Stomach smooth muscle (tissue), 2 donors: ENCODE data around the gene ATF4.
"Not testable (repeated sequence)": the region's sequence is repeated elsewhere in the genome, so short reads cannot be mapped to it uniquely, and the experiment has no call there.

Experiments used
- H3K27ac ChIP-seq: one replicate; pipeline ENCODE4 v1.7.0; 2013; ENCODE audit warnings: mild to moderate bottlenecking, low read length, inconsistent platforms
- H3K27me3 ChIP-seq, 2 donors: one replicate each; pipeline ENCODE4 v1.7.0; 2013; ENCODE audit warnings: low read length in 2 of 2; ENCODE audit not compliant: insufficient read depth in 2 of 2, control insufficient read depth in 1 of 2
- H3K36me3 ChIP-seq, 2 donors: one replicate each; pipeline ENCODE4 v1.7.0; 2013; ENCODE audit warnings: low read length in 2 of 2; ENCODE audit not compliant: control insufficient read depth in 2 of 2, insufficient read depth in 2 of 2
- H3K4me1 ChIP-seq: one replicate; pipeline ENCODE4 v1.7.0; 2013; ENCODE audit warnings: low read length; ENCODE audit not compliant: control insufficient read depth, insufficient read depth
- H3K4me3 ChIP-seq, 2 donors: one replicate each; pipeline ENCODE4 v1.7.0; 2013; ENCODE audit warnings: low read length in 2 of 2
- H3K9ac ChIP-seq, 2 donors: one replicate each; pipeline ENCODE4 v1.7.0; 2013; ENCODE audit warnings: low read length in 2 of 2, mild to moderate bottlenecking in 1 of 2
- H3K9me3 ChIP-seq, 2 donors: one replicate each; pipeline ENCODE4 v1.7.0; 2013; ENCODE audit warnings: low read length in 2 of 2; ENCODE audit not compliant: control insufficient read depth in 2 of 2
- donor health status: healthy.
- donor health status: Pancreatic carcinoma.

Gene ATF4

GRCh38 chr22:39500101-39500500 lies 20.3 kb upstream of the ATF4 start:
- Histone ChIP-seq H3K9ac (no peak overlapping the region), H3K27ac (no peak overlapping the region), H3K9me3 (no peaks in the 10 kb centered on the region), H3K4me3 (no peak overlapping the region), H3K36me3 (peaks cover 8% of the 10 kb centered on the region in 2 donors), H3K27me3 (no peaks in the 10 kb centered on the region), H3K4me1 (peaks cover 35% of the 10 kb centered on the region)

GRCh38 chr22:39501644-39502108 lies 18.7 kb upstream of the ATF4 start:
- H3K4me3 ChIP-seq, result peak overlapping the region; percentile 91 to 93
- H3K27ac ChIP-seq, result peak overlapping the region; percentile 78
- peaks cover 38% of the 10 kb centered on the region for H3K4me1 ChIP-seq
- no peaks in the 10 kb centered on the region for H3K9me3 ChIP-seq
- H3K9ac ChIP-seq, result peak overlapping the region; percentile 84 to 89
- peaks cover 18 to 21% of the 10 kb centered on the region in 2 donors for H3K36me3 ChIP-seq
- H3K27me3 ChIP-seq, result no peaks in the 10 kb centered on the region

- H3K27ac ChIP-seq, result peak within 1 kb of the TSS; percentile 78
- no peaks in the 10 kb centered on the region for H3K9me3 ChIP-seq
- peak within 1 kb of the TSS; percentile 84 to 89 for H3K9ac ChIP-seq
- peaks cover 22 to 25% of the 10 kb centered on the region in 2 donors for H3K36me3 ChIP-seq
- H3K4me3 ChIP-seq, result peak within 1 kb of the TSS; percentile 91 to 93
- H3K27me3 ChIP-seq, result no peaks in the 10 kb centered on the region
- peaks cover 38% of the 10 kb centered on the region for H3K4me1 ChIP-seq
Observed at GRCh38 chr22:39502109-39502788, 18.1 kb upstream of the ATF4 start, which contains the start of gene MIEF1. Gene MIEF1 (plus strand): TSS chr22:39502290. CDS start chr22:39511295, 9,005 bp downstream.

GRCh38 chr22:39502789-39503409 lies 17.5 kb upstream of the ATF4 start:
- Histone ChIP-seq H3K4me3 (peak overlapping the region; percentile 91 to 93), H3K9ac (peak overlapping the region; percentile 80 to 89), H3K4me1 (peaks cover 38% of the 10 kb centered on the region), H3K9me3 (no peaks in the 10 kb centered on the region), H3K27me3 (no peaks in the 10 kb centered on the region), H3K27ac (peak overlapping the region; percentile 78), H3K36me3 (peaks cover 24 to 28% of the 10 kb centered on the region in 2 donors)

GRCh38 chr22:39503630-39504029 lies 16.7 kb upstream of the ATF4 start:
- peak overlapping the region in 1 of 2 donors; percentile 89 for H3K9ac ChIP-seq
- H3K4me3 ChIP-seq, result peak overlapping the region; percentile 91 to 93
- H3K9me3 ChIP-seq, result no peaks in the 10 kb centered on the region
- peaks cover 38% of the 10 kb centered on the region for H3K4me1 ChIP-seq
- H3K36me3 ChIP-seq, result peaks cover 31 to 36% of the 10 kb centered on the region in 2 donors
- no peak overlapping the region for H3K27ac ChIP-seq
- no peaks in the 10 kb centered on the region for H3K27me3 ChIP-seq

GRCh38 chr22:39504071-39504470 lies 16.3 kb upstream of the ATF4 start:
- peaks cover 38% of the 10 kb centered on the region for H3K4me1 ChIP-seq
- no peaks in the 10 kb centered on the region for H3K9me3 ChIP-seq
- H3K9ac ChIP-seq, result no peak overlapping the region
- peaks cover 33 to 36% of the 10 kb centered on the region in 2 donors for H3K36me3 ChIP-seq
- H3K27ac ChIP-seq, result no peak overlapping the region
- H3K27me3 ChIP-seq, result no peaks in the 10 kb centered on the region
- no peak overlapping the region for H3K4me3 ChIP-seq

- H3K27me3 ChIP-seq, H3K9ac ChIP-seq, H3K27ac ChIP-seq, H3K4me3 ChIP-seq, H3K9me3 ChIP-seq: not testable (repeated sequence)
- Histone ChIP-seq H3K4me1 (peaks cover 25% of the 10 kb centered on the region), H3K36me3 (peaks cover 48 to 49% of the 10 kb centered on the region in 2 donors)
Observed at GRCh38 chr22:39507021-39507420, 13.3 kb upstream of the ATF4 start.

GRCh38 chr22:39508393-39508792 lies 12.0 kb upstream of the ATF4 start:
- H3K4me1 ChIP-seq, result peaks cover 18% of the 10 kb centered on the region
- H3K36me3 ChIP-seq, result peaks cover 55 to 57% of the 10 kb centered on the region in 2 donors
- no peaks in the 10 kb centered on the region for H3K27me3 ChIP-seq
- no peak overlapping the region for H3K9ac ChIP-seq
- no peaks in the 10 kb centered on the region for H3K9me3 ChIP-seq
- no peak overlapping the region for H3K27ac ChIP-seq
- H3K4me3 ChIP-seq, result no peak overlapping the region

GRCh38 chr22:39510529-39511149 lies 9.7 kb upstream of the ATF4 start:
- Histone ChIP-seq H3K27ac (no peak overlapping the region), H3K9me3 (no peaks in the 10 kb centered on the region), H3K36me3 (peaks cover 63 to 66% of the 10 kb centered on the region in 2 donors), H3K9ac (no peak overlapping the region), H3K4me1 (peaks cover 13% of the 10 kb centered on the region), H3K4me3 (no peak overlapping the region), H3K27me3 (no peaks in the 10 kb centered on the region)

- H3K4me1 ChIP-seq, result peaks cover 8% of the 10 kb centered on the region
- no peaks in the 10 kb centered on the region for H3K9me3 ChIP-seq
- H3K27me3 ChIP-seq, result no peaks in the 10 kb centered on the region
- H3K4me3 ChIP-seq, result no peak overlapping the region
- no peak overlapping the region for H3K9ac ChIP-seq
- no peak overlapping the region for H3K27ac ChIP-seq
- peaks cover 58 to 63% of the 10 kb centered on the region in 2 donors for H3K36me3 ChIP-seq
Observed at GRCh38 chr22:39511226-39511625, 9.1 kb upstream of the ATF4 start.
